Tibial nerve (tissue), 4 donors: ENCODE results near the gene DIP2C.

Experiments used
- CTCF ChIP-seq, 5 experiments: fragments of 200-600 bp in 3 of 5; fragments of 450-650 bp in 2 of 5; sonication (generic) in 3 of 5; IDR thresholded peaks; one replicate each; pipeline ENCODE4 v1.5.1; 2016 to 2019; ENCODE audit warnings: antibody characterized with exemption in 5 of 5, mild to moderate bottlenecking in 3 of 5, moderate library complexity in 2 of 5
- EP300 ChIP-seq, 2 donors: sonication (generic); formaldehyde crosslinking; IDR thresholded peaks; one replicate each; pipeline ENCODE4 v1.6.1; 2017; ENCODE audit warnings: antibody characterized with exemption in 2 of 2, mild to moderate bottlenecking in 1 of 2
- POLR2A ChIP-seq, 2 donors: fragments of 450-650 bp; IDR thresholded peaks; one replicate each; pipeline ENCODE4 v1.6.1; 2017; ENCODE audit warnings: antibody characterized with exemption in 2 of 2, mild to moderate bottlenecking in 2 of 2, moderate library complexity in 2 of 2

GRCh38 chr10:477620-478019, 211.8 kb downstream of the DIP2C start:
- TF ChIP-seq CTCF (IDR thresholded peaks at IDR 0.05) (no peak), POLR2A (IDR thresholded peaks at IDR 0.05) (no peak), EP300 (IDR thresholded peaks at IDR 0.05) (no peak)
